ENCODE data around the gene ZNF621. TPM values are rescaled to one million over a fixed set of nuclear protein-coding genes. Genes with fewer than 3 reads are reported as not detected.
A peak's percentile ranks its signal among the peaks of the same experiment; 100 is the strongest.

Gene ZNF621
- total RNA-seq, 2 donors from 2014 or later: 14.3 to 14.8 TPM

DNA sequence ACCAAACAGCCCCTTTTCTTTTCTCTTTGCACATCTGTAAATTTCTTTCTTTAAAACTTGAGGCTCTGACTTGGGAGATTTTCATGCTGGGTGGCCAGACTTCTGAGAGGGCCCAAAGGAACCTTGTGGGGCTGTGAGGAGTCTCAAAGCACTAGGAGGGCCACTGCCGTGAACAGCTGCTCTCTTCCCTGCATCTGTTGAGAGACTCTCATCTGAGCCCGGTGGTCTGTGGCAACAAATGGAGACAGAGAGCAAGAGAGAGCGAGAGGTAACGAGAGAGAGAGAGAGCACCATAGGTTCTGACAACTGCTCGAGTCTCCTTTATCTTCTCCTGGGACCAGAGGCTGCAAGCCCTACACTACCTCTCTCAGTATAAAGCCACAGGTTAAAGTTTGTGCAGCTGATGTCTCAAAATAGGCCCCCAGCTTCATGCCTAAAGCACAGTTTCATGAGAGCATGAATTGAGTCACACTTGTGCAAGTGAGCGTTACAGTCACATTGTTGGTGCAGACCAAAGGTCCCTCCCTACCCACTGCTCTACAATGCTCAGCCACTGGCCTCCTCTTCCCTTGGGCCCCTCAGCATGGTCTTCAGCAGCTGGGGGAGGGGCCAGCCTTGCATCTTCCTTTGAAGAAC is 60.7 kb downstream of the ZNF621 start:
- no peak for ATAC-seq
- intact Hi-C loops (cut with DNase I, micrococcal nuclease): loop anchor here (10.0 kb wide), 2 partner anchors 619 to 1299 kb away; no protein-coding TSS in a partner anchor
- DNase-seq: no peak

DNA sequence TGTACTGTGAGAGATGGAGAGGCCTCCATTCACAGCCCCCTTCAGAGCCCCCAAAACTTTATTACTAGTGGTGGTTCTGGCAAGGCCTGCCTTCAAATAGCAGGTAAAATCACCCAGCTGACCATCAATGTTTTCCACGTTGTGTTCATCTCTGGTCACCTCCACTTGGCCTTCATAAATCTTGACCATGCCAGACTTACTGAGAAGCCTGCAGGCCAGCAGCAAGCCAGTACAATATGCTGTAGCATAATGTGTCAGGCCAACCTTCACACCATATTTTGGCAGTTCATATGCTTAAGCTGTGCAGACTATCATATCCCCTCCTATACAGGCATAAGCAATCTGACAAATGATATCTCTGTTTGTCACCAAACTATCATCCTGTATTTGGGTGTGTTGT is 62.1 kb downstream of the ZNF621 start:
- ATAC-seq (no peak), DNase-seq (no peak)
- intact Hi-C loops (cut with DNase I, micrococcal nuclease): loop anchor here (10.0 kb wide), 2 partner anchors 618 to 1298 kb away; no protein-coding TSS in a partner anchor

GRCh38 chr3:40588406-40588805 is 63.6 kb downstream of the ZNF621 start:
- ATAC-seq (peak; percentile 86), DNase-seq (peak in 1 of 2 donors; percentile 21)

More at GRCh38 chr3:40588406-40588805, 63.6 kb downstream of the ZNF621 start:
- intact Hi-C loops (cut with DNase I, micrococcal nuclease): loop anchor here (10.0 kb wide), 2 partner anchors 616 to 1296 kb away; no protein-coding TSS in a partner anchor

Other genes with a start within 250 kb of the ZNF621 start
- gene EIF1B, start 215.3 kb upstream of the ZNF621 start, total RNA-seq: 10 to 100 TPM; 39.6 to 49.2 TPM
- 1 to 10 TPM; 2.4 to 4.2 TPM for gene ENTPD3, start 137.8 kb upstream of the ZNF621 start, total RNA-seq
- 1,000 to 10,000 TPM; 1,376 to 1,424 TPM for gene RPL14, start 67.6 kb upstream of the ZNF621 start, total RNA-seq
- 10 to 100 TPM in 1 of 2 donors, 1 to 10 TPM in 1; 6.5 to 11.7 TPM for gene ZNF619, start 47.8 kb upstream of the ZNF621 start, total RNA-seq
- 1 to 10 TPM; 4.1 to 5.0 TPM for gene ZNF620, start 18.9 kb upstream of the ZNF621 start, total RNA-seq

Measured in left colon (tissue), 2 donors.